ENCODE results near the gene EIF6. TPM values are rescaled to one million over a fixed set of nuclear protein-coding genes. Genes with fewer than 3 reads are reported as not detected.

EIF6 gene
- total and polyA plus RNA-seq, 3 donors from 2014 or later, result 84.3 to 142 (median 90.6) TPM

DNA sequence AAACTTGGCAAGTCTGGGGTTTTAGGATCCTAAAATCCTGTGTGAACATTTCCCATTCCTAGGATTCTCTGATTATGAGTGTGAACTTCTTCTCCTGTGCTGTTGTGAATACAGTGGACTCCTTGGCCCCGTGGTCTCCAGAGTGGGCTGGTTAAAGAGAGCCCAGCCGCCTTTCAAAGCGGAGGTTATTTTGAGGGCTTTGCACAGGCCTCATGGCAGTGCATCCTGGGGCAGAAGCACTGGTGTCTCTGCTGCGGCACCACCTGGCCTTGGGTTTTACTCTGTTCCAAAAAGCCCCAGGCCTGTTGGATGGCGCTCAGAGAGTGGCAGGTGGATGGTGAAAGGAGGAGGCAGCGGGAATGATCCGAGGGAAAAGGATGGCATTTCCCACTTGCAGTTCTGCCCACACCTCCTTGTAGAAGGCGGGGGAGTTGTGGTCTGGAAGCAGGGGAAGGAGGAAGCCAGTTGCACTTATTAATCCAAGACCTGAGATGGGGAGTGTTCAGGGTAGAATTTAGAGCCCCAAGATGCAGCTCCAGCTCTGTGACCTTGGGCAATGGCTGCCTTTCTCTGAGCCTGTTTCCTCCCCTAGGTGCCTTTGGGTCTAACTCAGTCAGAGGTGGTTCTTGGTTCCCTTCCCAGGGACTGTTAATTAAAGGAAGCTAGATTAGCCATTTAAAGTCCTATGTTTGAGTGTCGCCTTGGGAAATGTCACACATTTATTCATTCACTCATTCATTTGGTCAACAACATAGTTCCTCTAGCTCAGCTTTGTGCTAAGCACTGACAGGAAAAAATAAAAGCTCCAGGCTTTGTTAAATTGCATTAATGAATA is 35.7 kb downstream of the EIF6 start:
- TF ChIP-seq POLR2A (IDR thresholded peaks at IDR 0.05), result no peak
- TF ChIP-seq, protein P1, sequence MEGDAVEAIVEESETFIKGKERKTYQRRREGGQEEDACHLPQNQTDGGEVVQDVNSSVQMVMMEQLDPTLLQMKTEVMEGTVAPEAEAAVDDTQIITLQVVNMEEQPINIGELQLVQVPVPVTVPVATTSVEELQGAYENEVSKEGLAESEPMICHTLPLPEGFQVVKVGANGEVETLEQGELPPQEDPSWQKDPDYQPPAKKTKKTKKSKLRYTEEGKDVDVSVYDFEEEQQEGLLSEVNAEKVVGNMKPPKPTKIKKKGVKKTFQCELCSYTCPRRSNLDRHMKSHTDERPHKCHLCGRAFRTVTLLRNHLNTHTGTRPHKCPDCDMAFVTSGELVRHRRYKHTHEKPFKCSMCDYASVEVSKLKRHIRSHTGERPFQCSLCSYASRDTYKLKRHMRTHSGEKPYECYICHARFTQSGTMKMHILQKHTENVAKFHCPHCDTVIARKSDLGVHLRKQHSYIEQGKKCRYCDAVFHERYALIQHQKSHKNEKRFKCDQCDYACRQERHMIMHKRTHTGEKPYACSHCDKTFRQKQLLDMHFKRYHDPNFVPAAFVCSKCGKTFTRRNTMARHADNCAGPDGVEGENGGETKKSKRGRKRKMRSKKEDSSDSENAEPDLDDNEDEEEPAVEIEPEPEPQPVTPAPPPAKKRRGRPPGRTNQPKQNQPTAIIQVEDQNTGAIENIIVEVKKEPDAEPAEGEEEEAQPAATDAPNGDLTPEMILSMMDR (IDR thresholded peaks at IDR 0.05), result no peak
- Histone ChIP-seq H3K4me3 (no peak overlapping the region), H3K27ac (no peak overlapping the region), H3K9me3 (no peaks in the 10 kb centered on the region), H3K4me1 (no peaks in the 10 kb centered on the region), H3K27me3 (no peaks in the 10 kb centered on the region), H3K36me3 (ENCODE audit: low read depth, missing control alignments) (no peaks in the 10 kb centered on the region)
- DNase-seq, result no peak
- 77 to 79% methylated on average over 9 of the region's 9 CpGs for WGBS, 2 donors
- intact Hi-C loops (cut with DNase I; ENCODE audit: low total_unique reads), result no loop called here

DNA sequence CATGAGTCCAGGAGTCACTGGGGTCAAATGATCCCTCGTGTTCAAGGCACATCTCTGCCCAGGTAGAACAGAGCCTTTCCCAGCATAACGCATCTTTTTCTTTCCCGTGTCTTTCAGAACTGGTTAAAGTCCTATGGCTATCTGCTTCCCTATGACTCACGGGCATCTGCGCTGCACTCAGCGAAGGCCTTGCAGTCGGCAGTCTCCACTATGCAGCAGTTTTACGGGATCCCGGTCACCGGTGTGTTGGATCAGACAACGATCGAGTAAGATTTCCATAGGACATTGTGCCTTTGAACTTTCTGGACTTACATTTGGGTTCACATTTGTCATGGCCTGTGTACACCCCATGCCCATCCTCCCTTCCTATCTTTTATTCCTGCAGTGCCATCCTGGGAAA is 37.8 kb downstream of the EIF6 start:
- Histone ChIP-seq H3K27me3 (no peaks in the 10 kb centered on the region), H3K4me3 (no peak overlapping the region), H3K9me3 (no peaks in the 10 kb centered on the region), H3K36me3 (ENCODE audit: low read depth, missing control alignments) (no peaks in the 10 kb centered on the region), H3K4me1 (no peaks in the 10 kb centered on the region), H3K27ac (no peak overlapping the region)
- no peak for DNase-seq
- intact Hi-C loops (cut with DNase I; ENCODE audit: low total_unique reads), result no loop called here
- TF ChIP-seq POLR2A (IDR thresholded peaks at IDR 0.05), result no peak
- TF ChIP-seq, protein P1 (IDR thresholded peaks at IDR 0.05), result no peak
- 92 to 95% methylated on average over 12 of the region's 12 CpGs for WGBS, 2 donors

DNA sequence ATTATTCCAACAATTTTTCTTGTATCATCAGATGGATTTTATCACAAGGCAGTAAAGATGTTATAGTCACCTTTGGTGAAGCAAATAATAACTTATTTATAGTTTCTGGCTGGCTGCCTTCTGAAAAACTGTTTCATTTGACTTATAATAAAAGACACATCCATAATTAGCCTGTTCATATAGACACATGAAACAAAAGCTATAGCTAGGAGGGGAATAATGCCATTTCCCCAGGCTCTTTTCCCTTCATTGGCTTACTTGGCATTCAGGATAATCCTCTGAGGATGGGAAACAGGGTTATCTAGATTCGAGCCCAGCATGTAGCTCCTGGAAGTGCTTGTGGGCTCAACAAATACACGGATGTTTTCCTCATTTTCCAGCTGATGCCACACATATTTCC is 40.6 kb downstream of the EIF6 start:
- TF ChIP-seq, protein P1 (IDR thresholded peaks at IDR 0.05), result no peak
- TF ChIP-seq POLR2A (IDR thresholded peaks at IDR 0.05), result no peak
- no peaks in the 10 kb centered on the region for H3K36me3 ChIP-seq (ENCODE audit: low read depth, missing control alignments)
- no peak overlapping the region for H3K4me3 ChIP-seq
- H3K27ac ChIP-seq, result no peak overlapping the region
- intact Hi-C loops (cut with DNase I; ENCODE audit: low total_unique reads), result no loop called here
- H3K4me1 ChIP-seq, result no peaks in the 10 kb centered on the region
- H3K27me3 ChIP-seq, result no peaks in the 10 kb centered on the region
- 69 to 73% methylated on average over 2 of the region's 2 CpGs for WGBS, 2 donors
- no peaks in the 10 kb centered on the region for H3K9me3 ChIP-seq
- no peak for DNase-seq

DNA sequence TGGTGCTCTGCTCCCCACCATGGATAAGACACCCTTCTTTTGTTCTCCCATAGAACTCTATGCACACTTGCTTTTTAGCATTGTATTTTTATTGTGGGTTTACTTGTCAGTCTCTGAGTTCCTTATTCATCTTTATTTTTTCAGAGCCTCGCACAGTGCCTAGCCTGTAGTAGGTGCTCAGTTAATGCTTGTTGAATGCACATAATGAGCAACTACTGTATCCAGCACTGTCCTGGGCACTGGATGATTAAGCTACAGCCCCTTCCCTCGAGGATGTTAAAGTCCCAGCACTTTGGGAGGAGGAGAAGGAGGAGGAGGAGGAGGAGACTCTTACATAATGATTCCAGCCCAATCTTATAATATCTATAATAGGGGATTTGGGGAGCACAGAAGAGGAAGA is 41.3 kb downstream of the EIF6 start:
- Histone ChIP-seq H3K9me3 (no peaks in the 10 kb centered on the region), H3K27me3 (no peaks in the 10 kb centered on the region), H3K4me1 (no peaks in the 10 kb centered on the region), H3K36me3 (ENCODE audit: low read depth, missing control alignments) (no peaks in the 10 kb centered on the region), H3K27ac (no peak overlapping the region), H3K4me3 (no peak overlapping the region)
- intact Hi-C loops (cut with DNase I; ENCODE audit: low total_unique reads), result no loop called here
- 68 to 70% methylated on average over 2 of the region's 2 CpGs for WGBS, 2 donors
- TF ChIP-seq, protein P1 (IDR thresholded peaks at IDR 0.05), result no peak
- TF ChIP-seq POLR2A (IDR thresholded peaks at IDR 0.05), result no peak
- DNase-seq, result no peak

DNA sequence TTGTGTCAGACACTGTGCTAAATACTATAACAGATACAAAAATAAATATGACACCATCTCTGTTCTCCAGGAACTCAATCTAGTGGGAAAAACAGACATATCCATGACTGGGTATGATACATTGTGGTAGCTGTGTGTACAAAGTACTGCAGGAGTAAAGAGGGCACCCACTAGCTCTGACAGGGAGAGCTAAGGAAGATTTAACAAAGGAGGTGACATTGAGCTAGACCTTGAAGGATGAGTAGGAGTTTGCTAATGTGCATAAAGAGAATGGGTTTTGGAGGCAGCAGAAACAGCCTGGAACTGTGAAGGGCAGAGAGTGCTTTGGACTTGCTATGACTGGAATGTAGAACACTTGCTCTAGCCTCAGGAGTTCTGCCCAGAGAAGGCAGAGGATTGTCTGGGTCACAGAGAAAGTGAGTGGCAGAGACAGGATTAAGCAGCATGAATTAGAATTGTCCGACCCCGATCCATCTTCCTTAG is 43.7 kb downstream of the EIF6 start:
- no peaks in the 10 kb centered on the region for H3K4me1 ChIP-seq
- no peaks in the 10 kb centered on the region for H3K36me3 ChIP-seq (ENCODE audit: low read depth, missing control alignments)
- H3K9me3 ChIP-seq, result no peaks in the 10 kb centered on the region
- H3K27me3 ChIP-seq, result no peaks in the 10 kb centered on the region
- no peak overlapping the region for H3K4me3 ChIP-seq
- DNase-seq, result no peak
- intact Hi-C loops (cut with DNase I; ENCODE audit: low total_unique reads), result no loop called here
- no peak for TF ChIP-seq POLR2A (IDR thresholded peaks at IDR 0.05)
- TF ChIP-seq, protein P1 (IDR thresholded peaks at IDR 0.05), result no peak
- H3K27ac ChIP-seq, result no peak overlapping the region
- 84 to 87% methylated on average over 2 of the region's 2 CpGs for WGBS, 2 donors
